ENCODE results near the gene HERC4. TPM values are rescaled to one million over a fixed set of nuclear protein-coding genes. Genes with fewer than 3 reads are reported as not detected.

HERC4 gene
- total RNA-seq, 1 experiment from 2014 or later: 36.5 TPM

- RAD21 ChIA-PET (ENCODE audit: low non-redundant PET in 1 of 2, low total read pairs in 2 of 2, uncharacterized antibody in 2 of 2, unreplicated experiment in 2 of 2): interaction anchor here (0.6 to 0.8 kb wide), 3 partner anchors 73 to 219 kb away, joined by 3 to 4 read pairs (median 3); no protein-coding TSS in a partner anchor
- H3K4me2 ChIP-seq (ENCODE audit: low read length): no peak overlapping the region
- no peaks in the 10 kb centered on the region for H3K27me3 ChIP-seq (ENCODE audit: insufficient read depth, low read length)
- DNase-seq (ENCODE audit: low read depth, low spot score) (no peak), ATAC-seq (peak; percentile 52; the same call in 1 of the 2 replicates)
- no peaks in the 10 kb centered on the region for H3K79me2 ChIP-seq (ENCODE audit: insufficient read depth, low read length)
- H3K9ac ChIP-seq (ENCODE audit: low read length): no peak overlapping the region
- no TSS peak for BruUV-seq (replicated peaks)
- CTCF ChIA-PET: interaction anchor here (0.6 to 5.5 kb wide), 12 partner anchors 14 to 294 kb away, joined by 3 to 41 read pairs (median 4); no protein-coding TSS in a partner anchor
- no peak overlapping the region for H3K4me3 ChIP-seq (replicated peaks in 1 of 2; ENCODE audit: low read depth in 1 of 2, low read length in 2 of 2)
- peak overlapping the region; percentile 69 for H2AFZ ChIP-seq (ENCODE audit: low read depth, low read length, poor library complexity, severe bottlenecking)
- no peaks in the 10 kb centered on the region for H3K9me2 ChIP-seq (ENCODE audit: insufficient read depth)
- intact Hi-C loops (cut with micrococcal nuclease): loop anchor here (1.0 to 5.0 kb wide), 3 partner anchors 73 to 219 kb away; no protein-coding TSS in a partner anchor
- peak; percentile 87 for TF ChIP-seq RAD21 (IDR thresholded peaks at IDR 0.05; ENCODE audit: low read depth)
- no peak for TF ChIP-seq JUND (IDR thresholded peaks at IDR 0.05)
- peak; percentile 32 to 84 (median 69); a peak in 5 of 6 replicates for TF ChIP-seq CTCF (IDR thresholded peaks at IDR 0.05 in 2 of 3, conservative IDR thresholded peaks at IDR 0.05 in 1 of 3; ENCODE audit: borderline replicate concordance in 1 of 3, insufficient read depth in 1 of 3, low read depth in 2 of 3, low read length in 2 of 3)
- TF ChIP-seq MAX (IDR thresholded peaks at IDR 0.05): no peak
- TF ChIP-seq CBX3 (IDR thresholded peaks at IDR 0.05; ENCODE audit: low read depth): peak; percentile 19; the same call in 1 of the 2 replicates
- TF ChIP-seq ATF3 (IDR thresholded peaks at IDR 0.05): no peak
- H3K27ac ChIP-seq (ENCODE audit: low read depth, low read length): no peak overlapping the region
- H4K20me1 ChIP-seq (ENCODE audit: insufficient read depth): no peaks in the 10 kb centered on the region
- H3K9me3 ChIP-seq (ENCODE audit: control insufficient read depth in 1 of 2, insufficient read depth in 1 of 2, low read depth in 1 of 2, low read length in 2 of 2): no peaks in the 10 kb centered on the region
- H3K36me3 ChIP-seq (ENCODE audit: control insufficient read depth in 1 of 2, insufficient read depth in 2 of 2, low read length in 2 of 2): no peaks in the 10 kb centered on the region
- POLR2A ChIA-PET: interaction anchor here (1.0 kb wide), 1 partner anchor 74 kb away, joined by 5 read pairs; no protein-coding TSS in a partner anchor
- H3K4me1 ChIP-seq (ENCODE audit: control insufficient read depth in 1 of 2, insufficient read depth in 2 of 2, low read length in 2 of 2): peaks cover 11 to 30% of the 10 kb centered on the region in 2 experiments
Observed at GRCh38 chr10:68082872-68083271, 7.8 kb upstream of the HERC4 start.

GRCh38 chr10:68081916-68082315 lies 6.8 kb upstream of the HERC4 start:
- H4K20me1 ChIP-seq (ENCODE audit: insufficient read depth): no peaks in the 10 kb centered on the region
- POLR2A ChIA-PET: no interaction called here
- H3K27me3 ChIP-seq (ENCODE audit: insufficient read depth, low read length): no peaks in the 10 kb centered on the region
- H2AFZ ChIP-seq (ENCODE audit: low read depth, low read length, poor library complexity, severe bottlenecking): no peak overlapping the region
- BruUV-seq (replicated peaks): no TSS peak
- H3K79me2 ChIP-seq (ENCODE audit: insufficient read depth, low read length): no peaks in the 10 kb centered on the region
- H3K9ac ChIP-seq (ENCODE audit: low read length): no peak overlapping the region
- intact Hi-C loops (cut with micrococcal nuclease): loop anchor here (5.0 kb wide), 1 partner anchor 220 kb away; no protein-coding TSS in a partner anchor
- no peak overlapping the region for H3K4me3 ChIP-seq (replicated peaks in 1 of 2; ENCODE audit: low read depth in 1 of 2, low read length in 2 of 2)
- DNase-seq (ENCODE audit: low read depth, low spot score) (no peak), ATAC-seq (no peak)
- CTCF ChIA-PET: no interaction called here
- RAD21 ChIA-PET (ENCODE audit: low non-redundant PET in 1 of 2, low total read pairs in 2 of 2, uncharacterized antibody in 2 of 2, unreplicated experiment in 2 of 2): no interaction called here
- H3K9me2 ChIP-seq (ENCODE audit: insufficient read depth): no peaks in the 10 kb centered on the region
- H3K36me3 ChIP-seq (ENCODE audit: control insufficient read depth in 1 of 2, insufficient read depth in 2 of 2, low read length in 2 of 2): no peaks in the 10 kb centered on the region
- H3K4me2 ChIP-seq (ENCODE audit: low read length): no peak overlapping the region
- no peak overlapping the region for H3K27ac ChIP-seq (ENCODE audit: low read depth, low read length)
- no peaks in the 10 kb centered on the region for H3K9me3 ChIP-seq (ENCODE audit: control insufficient read depth in 1 of 2, insufficient read depth in 1 of 2, low read depth in 1 of 2, low read length in 2 of 2)
- H3K4me1 ChIP-seq (ENCODE audit: control insufficient read depth in 1 of 2, insufficient read depth in 2 of 2, low read length in 2 of 2): peaks cover 4 to 21% of the 10 kb centered on the region in 2 experiments; a peak in 3 of 4 replicates
- TF ChIP-seq ZBTB33 (IDR thresholded peaks at IDR 0.05; ENCODE audit: extremely low read depth, insufficient replicate concordance, low read length): no peak
- no peak for TF ChIP-seq REST (IDR thresholded peaks at IDR 0.05; ENCODE audit: low read depth)
- TF ChIP-seq JUND (IDR thresholded peaks at IDR 0.05): no peak
- TF ChIP-seq POLR2A (IDR thresholded peaks at IDR 0.05; ENCODE audit: borderline replicate concordance, extremely low read depth, insufficient read depth, insufficient read length): no peak
- no peak for TF ChIP-seq TCF7L2 (IDR thresholded peaks at IDR 0.05; ENCODE audit: borderline replicate concordance, extremely low read depth, insufficient read depth, insufficient read length)
- no peak for TF ChIP-seq CEBPB (IDR thresholded peaks at IDR 0.05; ENCODE audit: low read depth)
